Stimulated activated CD4-positive, alpha-beta T cell treated with anti-CD3 and anti-CD28 coated beads, TNF-alpha, amount 100 ng/mL, for 4 hours (primary cell): ENCODE results near the gene COX7A1.
"Not testable (repeated sequence)": the region's sequence is repeated elsewhere in the genome, so short reads cannot be mapped to it uniquely, and the experiment has no call there.

Experiments used
- DNase-seq, 3 experiments: peaks; one replicate each; pipeline ENCODE4 v3.0.0-alpha.2; 2020; ENCODE audit warnings: low read depth in 3 of 3

Gene COX7A1

GRCh38 chr19:36152352-36153091 is at the start of gene COX7A1:
TSS of gene COX7A1 (minus strand) at chr19:36152447. CDS start at chr19:36152407, 40 bp downstream.
- no peak for DNase-seq

- no peak for DNase-seq
Observed at GRCh38 chr19:36201684-36202083, 49.4 kb upstream of the COX7A1 start.

- DNase-seq = no peak
Observed at GRCh38 chr19:36198119-36198518, 45.9 kb upstream of the COX7A1 start.

GRCh38 chr19:36196249-36196648 is 44.0 kb upstream of the COX7A1 start:
- no peak for DNase-seq

- DNase-seq = not testable (repeated sequence)
Observed at GRCh38 chr19:36186722-36187121, 34.5 kb upstream of the COX7A1 start.

GRCh38 chr19:36183245-36183628 is 31.0 kb upstream of the COX7A1 start:
- DNase-seq = no peak

GRCh38 chr19:36182612-36183244 is 30.5 kb upstream of the COX7A1 start:
- no peak for DNase-seq

- not testable (repeated sequence) for DNase-seq
Observed at GRCh38 chr19:36179077-36179476, 26.8 kb upstream of the COX7A1 start.

- DNase-seq = not testable (repeated sequence)
Observed at GRCh38 chr19:36173846-36174245, 21.6 kb upstream of the COX7A1 start.

- DNase-seq = no peak
Observed at GRCh38 chr19:36172852-36173251, 20.6 kb upstream of the COX7A1 start.

- DNase-seq = no peak
Observed at GRCh38 chr19:36169084-36169760, 17.0 kb upstream of the COX7A1 start.

- DNase-seq = no peak
Observed at GRCh38 chr19:36163813-36164212, 11.6 kb upstream of the COX7A1 start.

GRCh38 chr19:36160821-36161596 is 8.8 kb upstream of the COX7A1 start:
- DNase-seq = no peak

- no peak for DNase-seq
Observed at GRCh38 chr19:36153126-36153525, 879 bp upstream of the COX7A1 start.

GRCh38 chr19:36152019-36152351 is 262 bp downstream of the COX7A1 start:
- DNase-seq = no peak

GRCh38 chr19:36151144-36152018 is 866 bp downstream of the COX7A1 start:
- DNase-seq = no peak

- DNase-seq = no peak
Observed at GRCh38 chr19:36150586-36150985, 1.7 kb downstream of the COX7A1 start.

GRCh38 chr19:36149673-36150406 is 2.4 kb downstream of the COX7A1 start:
- DNase-seq = no peak

GRCh38 chr19:36144624-36145023 is 7.6 kb downstream of the COX7A1 start:
- no peak for DNase-seq

- no peak for DNase-seq
Observed at GRCh38 chr19:36142496-36142895, 9.8 kb downstream of the COX7A1 start.

GRCh38 chr19:36142046-36142445 is 10.2 kb downstream of the COX7A1 start:
- no peak for DNase-seq
